Cardiac fibroblast (primary cell): Measurements from ENCODE around the gene EIF3I.

Experiments
- DNase-seq, 2 donors: peaks; one replicate each; pipeline versions ENCODE4 v3.0.0 to v3.0.0-alpha.2; 2010; ENCODE audit warnings: low read depth in 2 of 2
- H3K4me3 ChIP-seq, 2 donors: replicated peaks in 1 of 2; 1 replicate in 1 of 2; 2 replicates in 1 of 2; pipeline ENCODE4 v1.5.1; 2011; ENCODE audit warnings: low read depth in 2 of 2, low read length in 2 of 2, mild to moderate bottlenecking in 2 of 2, moderate library complexity in 1 of 2
- CTCF ChIP-seq: IDR thresholded peaks from one replicate; pipeline ENCODE4 v1.5.1; 2011; ENCODE audit warnings: low read depth, mild to moderate bottlenecking, low read length, inconsistent platforms

EIF3I gene

GRCh38 chr1:32274646-32275340, 52.6 kb downstream of the EIF3I start:
- H3K4me3 ChIP-seq, result no peak overlapping the region
- no peak for TF ChIP-seq CTCF
- DNase-seq, result no peak

GRCh38 chr1:32275424-32275823, 53.2 kb downstream of the EIF3I start:
- no peak overlapping the region for H3K4me3 ChIP-seq
- TF ChIP-seq CTCF, result no peak
- peak; percentile 18 to 19 for DNase-seq

- no peak for DNase-seq
- TF ChIP-seq CTCF, result no peak
- no peak overlapping the region for H3K4me3 ChIP-seq
Observed at GRCh38 chr1:32276032-32276782, 54.0 kb downstream of the EIF3I start.
